Mucosa of rectum (tissue), 2 donors: ENCODE results near the gene CLEC16A.

Experiments used
- H3K27ac ChIP-seq, 2 donors: one replicate each; pipeline ENCODE4 v1.7.0; 2013; ENCODE audit warnings: inconsistent platforms in 2 of 2, low read depth in 2 of 2, low read length in 2 of 2
- H3K27me3 ChIP-seq, 2 donors: one replicate each; pipeline ENCODE4 v1.7.0; 2013; ENCODE audit warnings: low read length in 2 of 2; ENCODE audit not compliant: control insufficient read depth in 2 of 2, insufficient read depth in 2 of 2
- H3K36me3 ChIP-seq, 2 donors: one replicate each; pipeline ENCODE4 v1.7.0; 2013; ENCODE audit warnings: low read length in 2 of 2; ENCODE audit not compliant: control insufficient read depth in 2 of 2, insufficient read depth in 2 of 2
- H3K4me1 ChIP-seq, 2 donors: one replicate each; pipeline ENCODE4 v1.7.0; 2013; ENCODE audit warnings: low read length in 2 of 2, mild to moderate bottlenecking in 1 of 2; ENCODE audit not compliant: control insufficient read depth in 2 of 2, insufficient read depth in 2 of 2
- H3K4me3 ChIP-seq, 2 donors: one replicate each; pipeline ENCODE4 v1.7.0; 2013; ENCODE audit warnings: low read length in 2 of 2
- H3K9ac ChIP-seq, 2 donors: one replicate each; pipeline ENCODE4 v1.7.0; 2013; ENCODE audit warnings: low read length in 2 of 2, low read depth in 1 of 2, mild to moderate bottlenecking in 1 of 2
- H3K9me3 ChIP-seq, 2 donors: one replicate each; pipeline ENCODE4 v1.7.0; 2013; ENCODE audit warnings: low read length in 2 of 2; ENCODE audit not compliant: control insufficient read depth in 2 of 2
- donor health status: healthy.
- donor health status: Normal muscosa, but diverticular disease.

Gene CLEC16A

GRCh38 chr16:10932959-10933710, 11.2 kb upstream of the CLEC16A start:
- no peaks in the 10 kb centered on the region for H3K9me3 ChIP-seq
- H3K4me1 ChIP-seq: peaks cover 22 to 27% of the 10 kb centered on the region in 2 donors
- no peak overlapping the region for H3K27ac ChIP-seq
- no peak overlapping the region for H3K4me3 ChIP-seq
- H3K9ac ChIP-seq: no peak overlapping the region
- H3K36me3 ChIP-seq: peaks cover 11 to 22% of the 10 kb centered on the region in 2 donors
- H3K27me3 ChIP-seq: no peaks in the 10 kb centered on the region

- Histone ChIP-seq H3K9ac (no peak overlapping the region), H3K4me3 (no peak overlapping the region), H3K27ac (no peak overlapping the region), H3K9me3 (no peaks in the 10 kb centered on the region), H3K36me3 (peaks cover 9 to 21% of the 10 kb centered on the region in 2 donors), H3K27me3 (no peaks in the 10 kb centered on the region), H3K4me1 (peaks cover 30 to 34% of the 10 kb centered on the region in 2 donors)
Observed at GRCh38 chr16:10933865-10934264, 10.5 kb upstream of the CLEC16A start.

GRCh38 chr16:10934325-10935107, 9.8 kb upstream of the CLEC16A start:
- H3K9me3 ChIP-seq: no peaks in the 10 kb centered on the region
- peaks cover 6 to 18% of the 10 kb centered on the region in 2 donors for H3K36me3 ChIP-seq
- H3K27ac ChIP-seq: no peak overlapping the region
- no peak overlapping the region for H3K9ac ChIP-seq
- no peaks in the 10 kb centered on the region for H3K27me3 ChIP-seq
- H3K4me3 ChIP-seq: no peak overlapping the region
- H3K4me1 ChIP-seq: peaks cover 36 to 41% of the 10 kb centered on the region in 2 donors

- no peak overlapping the region for H3K4me3 ChIP-seq
- H3K27ac ChIP-seq: no peak overlapping the region
- no peak overlapping the region for H3K9ac ChIP-seq
- H3K27me3 ChIP-seq: no peaks in the 10 kb centered on the region
- no peaks in the 10 kb centered on the region for H3K9me3 ChIP-seq
- peaks cover 6 to 18% of the 10 kb centered on the region in 2 donors for H3K36me3 ChIP-seq
- peaks cover 45 to 49% of the 10 kb centered on the region in 2 donors for H3K4me1 ChIP-seq
Observed at GRCh38 chr16:10935226-10935915, 9.0 kb upstream of the CLEC16A start.

- H3K4me1 ChIP-seq: peaks cover 55 to 60% of the 10 kb centered on the region in 2 donors
- H3K9me3 ChIP-seq: no peaks in the 10 kb centered on the region
- no peaks in the 10 kb centered on the region for H3K27me3 ChIP-seq
- H3K36me3 ChIP-seq: peaks cover 5 to 11% of the 10 kb centered on the region in 2 donors
- H3K9ac ChIP-seq: no peak overlapping the region
- H3K4me3 ChIP-seq: no peak overlapping the region
- H3K27ac ChIP-seq: no peak overlapping the region
Observed at GRCh38 chr16:10936272-10936984, 7.9 kb upstream of the CLEC16A start.

- no peaks in the 10 kb centered on the region for H3K9me3 ChIP-seq
Observed at GRCh38 chr16:10937068-10937859, 7.1 kb upstream of the CLEC16A start.

GRCh38 chr16:10938321-10938720, 6.0 kb upstream of the CLEC16A start:
- Histone ChIP-seq H3K4me3 (peak overlapping the region; percentile 15 to 35), H3K9me3 (no peaks in the 10 kb centered on the region), H3K27me3 (no peaks in the 10 kb centered on the region), H3K27ac (peak overlapping the region; percentile 2 to 41), H3K4me1 (peaks cover 60 to 65% of the 10 kb centered on the region in 2 donors), H3K36me3 (peaks cover 2 to 5% of the 10 kb centered on the region in 2 donors), H3K9ac (peak overlapping the region; percentile 10 to 39)

More at GRCh38 chr16:10937068-10937859, 7.1 kb upstream of the CLEC16A start:
- Histone ChIP-seq H3K27ac (peak overlapping the region in 1 of 2 donors; percentile 21), H3K9ac (peak overlapping the region; percentile 11), H3K4me3 (peak overlapping the region; percentile 33 to 34), H3K27me3 (no peaks in the 10 kb centered on the region), H3K4me1 (peaks cover 55 to 62% of the 10 kb centered on the region in 2 donors), H3K36me3 (peaks cover 5 to 9% of the 10 kb centered on the region in 2 donors)

GRCh38 chr16:10938796-10939648, 5.3 kb upstream of the CLEC16A start:
- Histone ChIP-seq H3K4me1 (peaks cover 60 to 65% of the 10 kb centered on the region in 2 donors), H3K27ac (peak overlapping the region; percentile 2 to 41), H3K9me3 (no peaks in the 10 kb centered on the region), H3K36me3 (no peaks in the 10 kb centered on the region), H3K27me3 (no peaks in the 10 kb centered on the region), H3K4me3 (peak overlapping the region; percentile 3 to 83), H3K9ac (peak overlapping the region in 1 of 2 donors; percentile 19)
